PC-9 (cell line): Measurements from ENCODE around the gene SLC9A6.

Experiments used
- CTCF ChIP-seq: fragments of 200-600 bp; sonication (generic); conservative IDR thresholded peaks from 2 replicates; pipeline ENCODE4 v1.6.1; 2017; ENCODE audit warnings: mixed run types, antibody characterized with exemption, mild to moderate bottlenecking, moderate library complexity
- EZH2 ChIP-seq: fragments of 200-600 bp; sonication (generic); IDR thresholded peaks from 2 replicates; pipeline ENCODE4 v1.8.0; 2017; ENCODE audit warnings: antibody characterized with exemption, low read depth

GRCh38 chrX:135981010-135981409, 4.2 kb upstream of the SLC9A6 start:
- TF ChIP-seq CTCF, result no peak
- TF ChIP-seq EZH2, result no peak
